ENCODE results near the gene FLAD1. TPM values are rescaled to one million over a fixed set of nuclear protein-coding genes. Genes with fewer than 3 reads are reported as not detected.
"Not testable (repeated sequence)": the region's sequence is repeated elsewhere in the genome, so short reads cannot be mapped to it uniquely, and the experiment has no call there.

FLAD1 gene
- total RNA-seq, 2 donors from 2014 or later = 32.8 to 43.7 TPM

- ATAC-seq = no peak
- intact Hi-C loops (cut with DNase I, micrococcal nuclease) = loop anchor here in 1 of 2 donors (10.0 kb wide), 1 partner anchor 51 kb away; no protein-coding TSS in a partner anchor
- no peak for DNase-seq
Observed at GRCh38 chr1:154963643-154964042, 19.5 kb upstream of the FLAD1 start.

- ATAC-seq (no peak), DNase-seq (no peak)
- intact Hi-C loops (cut with DNase I, micrococcal nuclease) = loop anchor here in 1 of 2 donors (10.0 kb wide), 1 partner anchor 50 kb away; no protein-coding TSS in a partner anchor
Observed at GRCh38 chr1:154964359-154964758, 18.8 kb upstream of the FLAD1 start.

GRCh38 chr1:154966111-154966510, 17.0 kb upstream of the FLAD1 start:
- ATAC-seq (no peak), DNase-seq (no peak)
- intact Hi-C loops (cut with DNase I, micrococcal nuclease) = loop anchor here in 1 of 2 donors (10.0 kb wide), 1 partner anchor 49 kb away; no protein-coding TSS in a partner anchor

GRCh38 chr1:154967331-154967950, 15.7 kb upstream of the FLAD1 start:
- ATAC-seq (no peak), DNase-seq (no peak)
- intact Hi-C loops (cut with DNase I, micrococcal nuclease) = loop anchor here in 1 of 2 donors (10.0 kb wide), 1 partner anchor 47 kb away; no protein-coding TSS in a partner anchor

- intact Hi-C loops (cut with DNase I, micrococcal nuclease) = loop anchor here in 1 of 2 donors (10.0 kb wide), 1 partner anchor 46 kb away; no protein-coding TSS in a partner anchor
Observed at GRCh38 chr1:154968731-154969130, 14.4 kb upstream of the FLAD1 start.

GRCh38 chr1:154969246-154969645, 13.9 kb upstream of the FLAD1 start:
- intact Hi-C loops (cut with DNase I, micrococcal nuclease) = loop anchor here in 1 of 2 donors (10.0 kb wide), 1 partner anchor 46 kb away; no protein-coding TSS in a partner anchor
- ATAC-seq (no peak), DNase-seq (no peak)

More at GRCh38 chr1:154968731-154969130, 14.4 kb upstream of the FLAD1 start:
- no peak for DNase-seq
- ATAC-seq = no peak

GRCh38 chr1:154969860-154970452, 13.2 kb upstream of the FLAD1 start:
- intact Hi-C loops (cut with DNase I, micrococcal nuclease) = loop anchor here in 1 of 2 donors (10.0 kb wide), 1 partner anchor 45 kb away; no protein-coding TSS in a partner anchor
- ATAC-seq (no peak), DNase-seq (no peak)

GRCh38 chr1:154970631-154971340, 12.4 kb upstream of the FLAD1 start, which contains the start of gene SHC1:
Gene SHC1 (minus strand): TSS chr1:154970747. CDS start chr1:154970526, 221 bp downstream.
- intact Hi-C loops (cut with DNase I, micrococcal nuclease) = no loop called here

GRCh38 chr1:154971341-154971998, 11.7 kb upstream of the FLAD1 start:
- ATAC-seq = no peak
- DNase-seq = peak in 1 of 2 donors; percentile 69

More at GRCh38 chr1:154970631-154971340, 12.4 kb upstream of the FLAD1 start, which contains the start of gene SHC1:
- peak; percentile 77 to 92 for DNase-seq
- no peak for ATAC-seq

GRCh38 chr1:154972213-154972516, 11.0 kb upstream of the FLAD1 start:
- ATAC-seq (no peak), DNase-seq (no peak)
- intact Hi-C loops (cut with DNase I, micrococcal nuclease) = no loop called here

More at GRCh38 chr1:154971341-154971998, 11.7 kb upstream of the FLAD1 start:
- intact Hi-C loops (cut with DNase I, micrococcal nuclease) = no loop called here

GRCh38 chr1:154972517-154973343, 10.4 kb upstream of the FLAD1 start:
- peak; percentile 2 for ATAC-seq
- intact Hi-C loops (cut with DNase I, micrococcal nuclease) = no loop called here
- peak; percentile 49 to 81 for DNase-seq

GRCh38 chr1:154973344-154974101, 9.6 kb upstream of the FLAD1 start:
- ATAC-seq = peak; percentile 69
- intact Hi-C loops (cut with DNase I, micrococcal nuclease) = no loop called here

GRCh38 chr1:154974102-154974807, 8.9 kb upstream of the FLAD1 start, which contains the start of gene CKS1B:
Gene CKS1B (plus strand): TSS chr1:154974681. CDS start chr1:154974746, 65 bp downstream.
- DNase-seq = peak; percentile 97 to 99
- peak; percentile 78 for ATAC-seq
- intact Hi-C loops (cut with DNase I, micrococcal nuclease) = no loop called here

More at GRCh38 chr1:154973344-154974101, 9.6 kb upstream of the FLAD1 start:
- DNase-seq = peak; percentile 99

GRCh38 chr1:154974808-154975408, 8.2 kb upstream of the FLAD1 start:
- DNase-seq (peak; percentile 94 to 95), ATAC-seq (peak; percentile 48)
- intact Hi-C loops (cut with DNase I, micrococcal nuclease) = no loop called here

- intact Hi-C loops (cut with DNase I, micrococcal nuclease) = no loop called here
- ATAC-seq (peak; percentile 14), DNase-seq (peak; percentile 82 to 84)
Observed at GRCh38 chr1:154975409-154976059, 7.6 kb upstream of the FLAD1 start.

- ATAC-seq; DNase-seq; intact Hi-C loops (cut with DNase I, micrococcal nuclease): not testable (repeated sequence)
Observed at GRCh38 chr1:154977762-154978161, 5.4 kb upstream of the FLAD1 start.

Measured in left colon (tissue), 2 donors.